Measurements from ENCODE around the gene KCNQ1.

KCNQ1 gene

DNA sequence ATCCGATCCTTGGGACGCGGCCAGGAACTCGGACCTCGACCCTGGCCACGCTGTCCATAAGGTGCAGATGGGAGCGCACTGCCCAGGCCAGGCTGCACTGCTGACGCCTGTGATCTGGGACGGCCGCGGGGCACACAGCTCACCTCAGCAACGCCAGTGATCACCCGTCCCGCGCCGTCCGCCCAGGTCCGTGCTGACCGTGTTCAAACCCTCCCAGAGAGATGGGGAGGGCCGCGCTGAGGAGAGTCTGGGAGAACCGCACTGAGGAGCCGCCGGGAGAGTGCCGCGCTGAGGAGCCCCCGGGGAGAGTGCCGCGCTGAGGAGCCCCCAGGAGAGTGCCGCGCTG lies 254.3 kb downstream of the KCNQ1 start:
- TF ChIP-seq, protein P1, sequence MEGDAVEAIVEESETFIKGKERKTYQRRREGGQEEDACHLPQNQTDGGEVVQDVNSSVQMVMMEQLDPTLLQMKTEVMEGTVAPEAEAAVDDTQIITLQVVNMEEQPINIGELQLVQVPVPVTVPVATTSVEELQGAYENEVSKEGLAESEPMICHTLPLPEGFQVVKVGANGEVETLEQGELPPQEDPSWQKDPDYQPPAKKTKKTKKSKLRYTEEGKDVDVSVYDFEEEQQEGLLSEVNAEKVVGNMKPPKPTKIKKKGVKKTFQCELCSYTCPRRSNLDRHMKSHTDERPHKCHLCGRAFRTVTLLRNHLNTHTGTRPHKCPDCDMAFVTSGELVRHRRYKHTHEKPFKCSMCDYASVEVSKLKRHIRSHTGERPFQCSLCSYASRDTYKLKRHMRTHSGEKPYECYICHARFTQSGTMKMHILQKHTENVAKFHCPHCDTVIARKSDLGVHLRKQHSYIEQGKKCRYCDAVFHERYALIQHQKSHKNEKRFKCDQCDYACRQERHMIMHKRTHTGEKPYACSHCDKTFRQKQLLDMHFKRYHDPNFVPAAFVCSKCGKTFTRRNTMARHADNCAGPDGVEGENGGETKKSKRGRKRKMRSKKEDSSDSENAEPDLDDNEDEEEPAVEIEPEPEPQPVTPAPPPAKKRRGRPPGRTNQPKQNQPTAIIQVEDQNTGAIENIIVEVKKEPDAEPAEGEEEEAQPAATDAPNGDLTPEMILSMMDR (IDR thresholded peaks at IDR 0.05; ENCODE audit: insufficient read depth, missing control alignments) = no peak
- FAIRE-seq = no peak
- no peak for DNase-seq (ENCODE audit: insufficient read length, low spot score)

DNA sequence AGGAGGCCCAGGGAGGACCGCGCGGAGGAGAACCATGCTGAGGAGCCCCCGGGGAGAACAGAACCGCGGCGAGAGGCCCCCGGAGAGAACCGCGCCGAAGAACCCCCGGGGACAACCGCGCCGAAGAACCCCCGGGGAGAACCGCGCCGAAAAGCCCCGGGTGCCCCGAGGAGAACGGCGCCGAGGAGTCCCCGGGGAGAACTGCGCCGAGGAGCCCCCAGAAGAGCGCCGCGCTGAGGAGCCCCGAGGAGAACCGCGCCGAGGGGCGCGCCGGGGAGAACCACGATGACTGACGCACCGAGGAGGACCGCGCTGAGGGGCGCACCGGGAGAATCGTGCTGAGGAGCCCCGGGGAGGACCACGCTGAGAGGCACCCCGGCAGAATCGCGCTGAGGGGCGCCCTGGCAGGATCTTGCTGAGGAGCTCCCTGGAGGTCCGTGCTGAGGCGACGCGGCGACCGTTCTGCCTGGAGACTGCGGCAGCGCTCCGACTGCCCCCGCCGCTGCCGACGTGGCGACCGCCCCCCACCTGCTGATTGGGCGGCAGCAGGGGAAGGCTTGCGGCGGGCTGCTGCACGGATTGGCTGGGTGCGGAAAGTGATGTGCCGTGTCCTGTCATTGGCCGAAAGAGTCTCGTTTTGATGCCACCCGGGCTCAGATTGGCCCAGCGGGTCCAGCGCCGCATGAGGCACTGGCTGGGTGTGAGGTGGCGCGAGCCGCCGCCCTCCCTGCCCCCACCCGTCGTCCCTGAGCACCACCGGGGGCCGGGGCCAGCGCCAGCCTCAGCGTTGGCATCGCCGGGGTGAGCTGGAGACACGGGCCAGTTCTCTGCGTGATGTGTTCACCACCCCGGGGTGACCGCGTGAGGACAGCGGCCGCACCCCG lies 255.0 kb downstream of the KCNQ1 start, which contains the start of gene KCNQ1OT1:
Gene KCNQ1OT1 (minus strand): TSS at position 464 of the 884 bp plus-strand sequence.
- FAIRE-seq (no peak), DNase-seq (ENCODE audit: insufficient read length, low spot score) (no peak)
- TF ChIP-seq, protein P1 (IDR thresholded peaks at IDR 0.05; ENCODE audit: insufficient read depth, missing control alignments) = no peak

DNA sequence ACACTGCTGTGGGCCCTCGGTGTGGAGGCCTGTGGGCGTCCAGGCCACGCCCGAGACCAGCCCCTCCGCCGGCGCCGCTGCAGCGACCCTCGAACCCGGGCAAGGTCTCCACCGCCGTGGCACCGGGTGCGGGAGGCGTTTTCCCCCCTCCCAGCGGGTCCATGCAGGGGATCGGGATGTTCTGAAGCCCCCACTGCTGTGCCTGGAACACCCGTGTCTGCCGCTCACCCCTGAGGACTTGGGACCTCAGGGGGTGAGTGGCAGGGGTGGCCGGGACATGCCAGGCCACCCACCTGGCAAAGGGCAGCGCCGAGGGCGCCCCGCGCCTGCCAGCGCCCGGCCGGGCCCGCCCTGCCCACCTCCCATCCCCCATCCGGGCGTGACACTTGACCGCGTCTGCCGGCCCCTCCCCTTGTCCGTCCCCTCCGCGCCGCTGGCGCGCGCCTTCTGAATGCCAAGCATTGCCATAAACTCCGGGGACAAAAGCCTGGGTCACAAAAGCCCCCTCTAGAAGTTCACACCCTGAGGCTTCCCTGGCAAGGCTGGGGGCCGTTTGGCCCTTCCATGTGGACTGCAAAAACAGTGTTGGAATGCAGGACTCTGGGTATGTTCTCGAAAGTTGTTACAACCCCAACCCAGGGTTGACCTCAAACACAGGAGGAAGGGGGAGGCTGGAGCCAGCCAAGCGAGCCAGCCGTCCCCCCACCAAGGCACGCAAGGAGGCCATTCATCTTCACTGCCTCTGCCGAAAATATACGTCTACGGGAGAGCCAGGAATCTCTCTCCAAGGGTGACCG lies 255.8 kb downstream of the KCNQ1 start:
- FAIRE-seq (no peak), DNase-seq (ENCODE audit: insufficient read length, low spot score) (no peak)

DNA sequence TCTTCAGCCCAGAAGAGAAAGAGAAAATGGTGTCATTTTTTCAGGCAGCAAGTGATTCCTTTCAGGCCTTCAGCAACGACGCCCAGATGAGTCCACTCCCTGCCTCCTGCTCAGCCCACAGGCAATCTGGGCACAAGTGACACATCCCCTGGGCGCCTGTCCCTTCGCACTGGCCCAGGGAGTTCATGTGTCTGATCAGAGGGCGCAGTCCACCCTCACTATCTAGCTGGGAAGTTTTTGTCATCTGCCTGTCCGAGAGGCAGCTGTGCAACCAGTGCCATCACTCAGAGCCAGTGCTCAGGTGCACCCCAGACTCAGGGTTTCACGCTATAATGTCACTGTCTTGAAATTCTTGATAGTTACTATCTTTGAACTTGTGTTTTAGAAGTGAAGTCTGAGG lies 256.4 kb downstream of the KCNQ1 start:
- no peak for DNase-seq (ENCODE audit: insufficient read length, low spot score)
- TF ChIP-seq, protein P1 (IDR thresholded peaks at IDR 0.05; ENCODE audit: insufficient read depth, missing control alignments) = no peak
- FAIRE-seq = no peak

More for the DNA sequence above, 255.8 kb downstream of the KCNQ1 start:
- TF ChIP-seq, protein P1 (IDR thresholded peaks at IDR 0.05; ENCODE audit: insufficient read depth, missing control alignments) = no peak

DNA sequence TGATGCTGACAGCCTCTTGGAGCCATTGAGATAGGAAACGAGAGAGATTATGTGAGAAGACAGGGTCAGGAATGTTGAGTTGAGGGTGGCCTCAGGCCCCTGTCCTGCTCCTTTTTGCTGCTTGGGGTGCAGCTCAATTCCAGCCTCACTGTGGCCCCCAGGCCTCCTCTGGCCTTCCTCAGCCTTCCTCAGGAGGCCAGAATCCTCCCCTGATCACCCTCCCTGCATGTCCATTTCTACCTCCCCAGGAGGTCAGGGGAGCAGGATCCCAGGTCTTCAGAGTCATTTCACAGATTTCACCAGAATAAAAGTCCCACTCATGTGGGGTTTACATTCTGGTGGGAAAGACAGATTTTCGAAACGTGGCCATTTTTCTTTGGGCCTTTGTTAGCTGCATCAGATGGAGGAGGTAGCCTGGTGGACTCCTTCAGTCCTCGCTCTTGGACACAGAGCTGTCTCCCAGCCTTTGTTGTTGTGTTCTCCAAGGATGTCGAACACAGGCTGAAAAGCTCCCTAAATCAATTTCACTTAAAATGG lies 257.2 kb downstream of the KCNQ1 start:
- DNase-seq (ENCODE audit: insufficient read length, low spot score) = no peak
- no peak for FAIRE-seq
- TF ChIP-seq, protein P1 (IDR thresholded peaks at IDR 0.05; ENCODE audit: insufficient read depth, missing control alignments) = no peak

DNA sequence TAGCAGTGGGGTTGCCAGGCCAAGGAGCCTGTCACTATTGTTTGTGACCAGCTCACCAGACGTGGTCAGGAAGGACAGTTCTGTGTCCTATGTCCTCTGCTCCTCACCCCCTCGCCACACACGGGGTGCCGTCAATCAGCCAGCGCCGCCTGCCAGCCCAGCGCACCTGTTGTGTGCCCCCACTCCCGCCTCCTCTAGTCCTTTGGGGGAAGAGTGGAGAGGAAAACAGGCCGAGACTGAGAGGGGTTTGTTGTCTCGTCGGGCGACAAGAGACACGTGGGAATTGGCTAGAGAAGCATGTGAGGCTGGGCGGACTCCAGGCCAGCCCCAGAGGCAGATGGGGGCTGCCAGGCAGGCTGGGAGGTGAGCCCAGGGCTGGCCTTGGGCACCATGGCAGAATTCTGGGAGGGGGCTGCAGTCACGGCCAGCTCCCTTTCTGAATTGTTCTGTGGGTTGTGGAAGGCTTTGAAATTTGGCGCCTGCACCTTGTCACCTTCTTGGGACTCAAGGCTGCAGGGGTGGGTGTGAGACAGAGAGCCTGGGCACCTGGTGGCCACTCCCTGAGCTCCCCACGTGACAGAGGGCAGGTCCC lies 258.1 kb downstream of the KCNQ1 start:
- DNase-seq (ENCODE audit: insufficient read length, low spot score) = no peak
- TF ChIP-seq, protein P1 (IDR thresholded peaks at IDR 0.05; ENCODE audit: insufficient read depth, missing control alignments) = no peak
- FAIRE-seq = no peak
